HG03175 (cell line): Measurements from ENCODE around the gene VWA2.

ENCODE experiments used
- ATAC-seq: cut with Tn5 transposase; IDR thresholded peaks from one replicate; pipeline ENCODE4 v1.9.1; 2021; ENCODE audit warnings: mild to moderate bottlenecking, moderate library complexity; ENCODE audit not compliant: unreplicated experiment

Gene VWA2

GRCh38 chr10:114274616-114275453 lies 35.8 kb downstream of the VWA2 start:
- ATAC-seq, result no peak

- no peak for ATAC-seq
These were observed 37.0 kb downstream of the VWA2 start for GRCh38 chr10:114276066-114276465.

- no peak for ATAC-seq
These were observed 37.6 kb downstream of the VWA2 start for GRCh38 chr10:114276671-114277070.

- no peak for ATAC-seq
These were observed 39.3 kb downstream of the VWA2 start for GRCh38 chr10:114278140-114278883.

GRCh38 chr10:114278884-114279191 lies 39.8 kb downstream of the VWA2 start:
- no peak for ATAC-seq

- ATAC-seq, result no peak
These were observed 40.2 kb downstream of the VWA2 start for GRCh38 chr10:114279289-114279688.

GRCh38 chr10:114279901-114280644 lies 41.0 kb downstream of the VWA2 start:
- ATAC-seq, result no peak

GRCh38 chr10:114281006-114281405 lies 42.0 kb downstream of the VWA2 start:
- ATAC-seq, result no peak

GRCh38 chr10:114281461-114281860 lies 42.4 kb downstream of the VWA2 start:
- no peak for ATAC-seq

GRCh38 chr10:114282526-114282925 lies 43.5 kb downstream of the VWA2 start:
- no peak for ATAC-seq

GRCh38 chr10:114283091-114283490 lies 44.0 kb downstream of the VWA2 start:
- no peak for ATAC-seq

GRCh38 chr10:114283535-114284234 lies 44.6 kb downstream of the VWA2 start:
- no peak for ATAC-seq

- no peak for ATAC-seq
These were observed 45.5 kb downstream of the VWA2 start for GRCh38 chr10:114284346-114285071.

GRCh38 chr10:114285961-114286441 lies 46.9 kb downstream of the VWA2 start:
- no peak for ATAC-seq

- no peak for ATAC-seq
These were observed 47.9 kb downstream of the VWA2 start for GRCh38 chr10:114286921-114287320.

- no peak for ATAC-seq
These were observed 49.5 kb downstream of the VWA2 start for GRCh38 chr10:114288424-114289095.

GRCh38 chr10:114289096-114289436 lies 50.0 kb downstream of the VWA2 start:
- ATAC-seq, result no peak

GRCh38 chr10:114290038-114290437 lies 51.0 kb downstream of the VWA2 start:
- no peak for ATAC-seq

GRCh38 chr10:114291076-114291475 lies 52.0 kb downstream of the VWA2 start:
- ATAC-seq, result no peak

GRCh38 chr10:114291516-114291915 lies 52.5 kb downstream of the VWA2 start:
- ATAC-seq, result no peak
